AG20443 (cell line): Measurements from ENCODE around the gene IRX4.
"Not testable (repeated sequence)": the region's sequence is repeated elsewhere in the genome, so short reads cannot be mapped to it uniquely, and the experiment has no call there.

Experiments used
- DNase-seq: peaks from one replicate; pipeline ENCODE4 v3.0.0; 2012; ENCODE audit warnings: low spot score, mixed read lengths

Gene IRX4

DNA sequence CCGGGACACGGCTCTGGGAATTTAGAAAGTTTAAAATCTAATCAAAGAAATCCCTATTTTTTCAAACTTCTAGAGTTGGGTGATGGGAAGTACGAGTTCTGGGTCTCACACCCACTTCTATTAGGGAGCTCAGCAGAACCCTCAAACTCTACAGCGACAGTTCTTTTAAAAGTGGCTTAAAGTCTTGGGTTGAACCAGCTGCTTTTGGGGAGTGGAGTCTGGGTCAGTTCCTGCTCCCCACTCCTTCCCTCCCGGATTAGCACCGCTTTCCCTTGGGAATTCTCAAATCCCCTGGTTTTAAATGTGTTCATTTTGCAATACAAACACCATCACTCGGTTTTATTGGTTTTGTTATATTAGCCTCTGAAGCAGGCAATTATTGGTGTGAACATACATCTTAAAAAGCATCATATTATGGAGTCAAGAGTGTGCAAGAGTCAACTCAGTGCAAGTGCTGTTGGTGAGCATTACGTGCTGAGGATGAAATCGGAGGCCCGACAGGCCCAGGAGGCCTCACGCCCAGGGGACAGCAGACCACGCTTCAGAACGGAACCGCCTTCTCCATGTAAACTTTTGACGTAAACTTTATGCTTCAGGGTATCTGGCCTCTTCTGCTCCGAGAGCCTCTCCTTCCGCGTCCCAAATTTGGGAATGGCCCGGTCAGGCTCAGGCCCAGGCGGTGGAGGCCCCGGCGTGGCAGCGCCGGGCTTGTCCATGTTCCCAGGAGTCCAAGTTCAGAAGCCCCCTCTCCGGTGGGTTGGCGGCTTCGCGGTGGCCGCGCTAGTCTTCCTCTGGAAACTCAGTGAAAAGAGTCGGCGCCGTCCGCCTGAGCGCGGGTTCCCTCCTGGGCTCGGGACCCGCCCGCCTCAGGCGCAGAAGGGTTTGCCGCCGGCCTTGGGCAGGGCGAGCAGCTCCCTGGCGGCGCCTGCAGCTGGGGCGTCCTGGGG, 5.3 kb downstream of the IRX4 start:
- DNase-seq: no peak

DNA sequence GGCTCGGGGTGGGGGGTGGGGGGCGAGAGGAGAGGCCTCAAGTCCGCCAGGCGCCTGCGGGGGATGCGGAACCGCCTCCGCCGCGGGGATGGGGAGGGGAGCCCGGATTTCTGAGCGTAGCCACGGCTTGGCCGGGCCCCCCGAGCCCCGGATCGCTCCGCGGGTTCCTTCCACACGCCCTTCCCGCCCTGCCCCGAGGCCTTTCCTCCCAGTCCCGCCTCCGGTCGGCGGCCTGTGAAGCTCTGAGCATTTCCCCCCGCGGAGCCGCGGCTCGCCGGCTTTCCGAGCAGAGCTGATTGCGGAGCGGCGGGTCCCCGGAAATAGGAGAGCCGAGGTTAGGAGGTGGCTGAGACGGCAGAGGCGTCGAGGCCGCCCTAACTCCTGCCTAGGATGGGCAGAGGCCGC, 6.1 kb downstream of the IRX4 start:
- DNase-seq: no peak

DNA sequence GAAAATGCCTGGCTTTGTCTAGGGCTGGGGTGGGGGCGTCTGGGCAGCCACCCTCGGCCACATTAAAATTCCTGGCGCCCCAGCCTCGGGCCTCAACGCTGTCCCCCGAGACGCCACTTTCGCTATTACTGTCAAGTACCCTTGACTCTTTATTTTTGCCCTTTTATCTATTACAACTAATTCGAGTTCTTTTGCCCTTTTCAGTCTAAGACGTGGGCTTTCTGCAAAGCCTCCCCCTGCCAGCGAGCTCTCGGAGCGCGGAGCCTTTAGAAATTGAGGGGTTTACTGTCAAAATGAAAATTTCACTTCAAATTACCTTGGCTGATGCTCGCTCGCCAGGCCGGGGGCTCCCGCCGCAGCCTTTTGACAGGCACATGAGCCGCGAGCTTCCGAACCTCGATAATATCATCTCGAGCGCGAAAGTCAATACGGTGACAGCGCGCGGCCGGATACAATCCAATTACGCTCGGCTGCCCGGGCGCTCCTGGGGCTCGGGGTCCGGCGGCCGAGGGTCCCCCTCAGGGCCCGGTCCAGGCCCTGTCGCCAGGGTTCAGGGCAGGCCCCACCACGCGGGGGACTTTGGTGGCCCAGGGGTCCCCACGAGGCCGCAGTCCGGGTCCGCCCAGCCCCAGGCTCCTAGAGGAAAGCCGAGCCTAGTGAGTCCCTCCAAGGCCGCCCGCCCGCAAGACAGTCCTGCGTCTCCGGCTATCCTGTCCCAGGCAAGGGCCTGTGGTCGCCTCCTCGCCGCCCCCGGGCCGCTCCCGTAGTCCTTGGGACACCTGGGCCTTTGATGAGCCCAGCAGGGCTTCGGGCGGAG, 6.7 kb downstream of the IRX4 start:
- DNase-seq: no peak

DNA sequence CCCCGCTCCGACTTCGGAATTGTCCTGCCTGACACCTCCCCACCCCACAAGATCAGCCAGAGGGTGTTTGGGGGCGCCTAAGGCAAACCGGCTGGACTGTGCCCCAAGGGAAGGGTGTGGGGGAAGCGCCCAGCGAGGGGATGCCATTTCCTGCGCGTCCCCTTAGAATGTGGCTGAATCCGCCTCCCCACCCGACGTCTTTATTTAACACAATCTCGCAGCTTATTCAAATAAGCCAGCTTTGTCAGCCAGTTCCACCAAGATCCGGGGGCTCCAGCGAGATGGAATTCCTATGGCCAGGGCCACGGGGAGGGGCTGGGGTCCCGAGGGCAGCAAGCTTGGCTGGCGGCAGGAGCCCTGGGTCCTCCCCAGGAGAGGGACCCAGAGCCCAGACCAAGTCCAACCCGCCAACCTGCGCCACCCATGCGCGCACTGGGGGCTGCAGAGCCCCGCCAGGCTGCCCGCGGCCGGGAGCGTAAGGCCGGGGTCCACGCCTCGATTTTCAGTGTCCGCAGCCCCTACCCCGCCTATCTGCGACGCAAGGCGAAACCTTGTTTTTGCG, 7.4 kb downstream of the IRX4 start:
- DNase-seq: no peak

DNA sequence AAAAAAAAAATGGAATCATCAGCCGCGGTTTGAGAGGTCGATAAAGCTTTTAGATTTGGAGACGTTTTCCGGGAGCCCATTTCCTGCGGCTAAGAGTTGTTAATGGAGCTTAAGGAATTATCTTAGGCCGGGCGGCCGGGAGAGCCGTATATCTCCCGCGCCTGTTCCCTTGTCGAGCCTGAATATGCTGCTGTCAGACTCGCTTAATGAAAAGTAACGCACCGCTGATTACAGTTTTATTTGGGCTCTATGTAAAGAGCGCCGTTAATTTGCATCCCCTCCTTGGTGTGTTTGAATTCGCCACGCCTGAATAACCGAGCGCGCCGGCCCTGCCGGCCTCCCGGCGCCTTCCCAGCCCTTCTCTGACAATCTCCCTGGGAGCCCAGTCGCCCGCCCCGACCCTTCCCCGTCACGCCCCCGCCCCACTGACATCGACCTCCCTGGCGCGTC, 7.9 kb downstream of the IRX4 start:
- DNase-seq: no peak

DNA sequence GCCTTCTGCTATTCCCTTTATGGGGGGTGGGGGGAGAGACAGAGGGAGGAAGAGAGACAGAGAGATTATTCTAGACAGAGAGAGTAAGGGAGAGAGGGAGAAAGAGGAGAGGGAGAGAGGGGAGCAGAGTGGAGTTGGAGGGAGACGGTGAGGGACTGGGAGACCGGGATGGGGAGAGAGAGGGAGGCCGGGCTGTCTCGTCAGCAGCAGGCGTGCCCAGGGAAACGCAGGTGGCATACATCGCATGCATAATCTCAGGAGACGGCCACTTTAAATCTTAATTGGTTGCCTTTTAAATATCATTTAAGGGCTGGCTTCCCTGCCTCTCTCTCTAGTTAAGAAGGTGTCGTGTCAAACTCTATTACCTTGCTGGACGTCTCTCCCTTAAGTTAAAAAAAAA, 8.4 kb downstream of the IRX4 start:
- no peak for DNase-seq

DNA sequence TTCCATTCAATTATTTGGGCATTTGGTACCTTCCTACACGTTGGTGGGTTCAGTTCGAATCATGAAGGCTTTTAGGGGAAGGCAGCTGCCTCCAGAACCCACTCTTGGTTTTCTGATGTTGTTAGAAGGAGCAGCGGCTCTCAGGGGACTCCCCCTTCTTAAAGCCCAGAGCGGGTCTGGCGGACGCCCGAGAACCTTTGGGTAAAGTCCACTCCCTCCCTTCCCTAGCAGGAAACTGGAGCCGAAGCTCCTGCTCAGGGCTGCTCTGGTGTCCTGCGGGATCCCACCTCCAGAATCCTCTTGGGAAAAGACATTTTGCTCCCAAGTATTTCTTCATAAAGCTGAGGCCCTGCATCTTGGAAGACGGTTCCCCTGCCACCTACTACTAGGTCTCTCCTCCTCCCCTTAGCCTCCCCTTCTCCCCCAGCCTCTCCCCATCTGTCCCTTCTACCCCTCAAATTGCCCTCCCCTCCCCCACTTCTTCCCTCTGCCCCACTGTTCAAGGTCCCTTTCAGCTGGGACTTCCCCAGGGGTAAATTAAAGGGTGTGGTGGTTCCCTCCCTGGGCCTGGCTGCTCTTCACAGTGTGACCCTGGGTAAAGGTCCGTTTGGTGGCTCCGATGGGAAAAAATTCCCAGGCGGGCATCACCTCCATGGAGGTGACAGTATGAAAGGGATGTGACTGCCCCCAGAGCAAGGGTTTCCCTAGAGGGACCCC, 9.3 kb downstream of the IRX4 start:
- DNase-seq: no peak

DNA sequence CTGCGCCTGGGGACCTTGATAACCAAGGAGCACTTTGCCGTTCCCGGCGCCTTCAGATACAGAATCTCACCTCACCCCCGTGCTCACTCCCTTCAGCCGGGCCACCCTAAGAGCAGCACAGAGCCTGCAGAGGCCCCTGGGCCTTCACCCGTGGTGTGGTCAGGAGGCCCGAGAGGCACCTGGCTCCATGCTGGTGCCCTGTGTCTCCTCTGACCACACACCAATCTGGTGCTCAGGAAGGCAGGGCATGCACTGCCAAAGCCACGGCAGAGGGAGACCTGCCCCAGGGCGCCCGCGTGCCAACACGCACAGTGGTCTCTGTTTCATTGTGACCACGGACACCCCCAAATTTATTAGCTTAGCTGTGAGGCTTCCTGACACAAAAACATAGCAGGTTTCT, 11.3 kb downstream of the IRX4 start:
- DNase-seq: no peak

DNA sequence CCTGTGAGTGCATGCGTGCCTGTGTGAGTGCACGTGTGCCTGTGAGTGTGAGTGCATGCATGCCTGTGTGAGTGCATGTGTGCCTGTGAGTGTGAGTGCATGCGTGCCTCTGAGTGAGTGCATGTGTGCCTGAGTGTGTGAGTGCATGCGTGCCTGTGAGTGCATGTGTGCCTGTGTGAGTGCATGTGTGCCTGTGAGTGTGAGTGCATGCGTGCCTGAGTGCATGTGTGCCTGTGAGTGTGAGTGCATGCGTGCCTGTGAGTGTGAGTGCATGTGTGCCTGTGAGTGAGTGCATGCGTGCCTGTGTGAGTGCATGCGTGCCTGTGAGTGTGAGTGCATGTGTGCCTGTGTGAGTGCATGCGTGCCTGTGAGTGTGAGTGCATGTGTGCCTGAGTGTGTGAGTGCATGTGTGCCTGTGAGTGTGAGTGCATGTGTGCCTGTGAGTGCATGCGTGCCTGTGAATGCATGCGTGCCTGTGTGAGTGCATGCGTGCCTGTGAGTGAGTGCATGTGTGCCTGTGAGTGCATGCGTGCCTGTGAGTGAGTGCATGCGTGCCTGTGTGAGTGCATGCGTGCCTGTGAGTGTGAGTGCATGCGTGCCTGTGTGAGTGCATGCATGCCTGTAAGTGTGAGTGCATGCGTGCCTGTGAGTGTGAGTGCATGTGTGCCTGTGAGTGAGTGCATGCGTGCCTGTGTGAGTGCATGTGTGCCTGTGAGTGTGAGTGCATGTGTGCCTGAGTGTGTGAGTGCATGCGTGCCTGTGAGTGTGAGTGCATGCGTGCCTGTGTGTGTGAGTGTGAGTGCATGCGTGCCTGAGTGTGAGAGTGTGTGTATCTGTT, 12.1 kb downstream of the IRX4 start:
- not testable (repeated sequence) for DNase-seq

DNA sequence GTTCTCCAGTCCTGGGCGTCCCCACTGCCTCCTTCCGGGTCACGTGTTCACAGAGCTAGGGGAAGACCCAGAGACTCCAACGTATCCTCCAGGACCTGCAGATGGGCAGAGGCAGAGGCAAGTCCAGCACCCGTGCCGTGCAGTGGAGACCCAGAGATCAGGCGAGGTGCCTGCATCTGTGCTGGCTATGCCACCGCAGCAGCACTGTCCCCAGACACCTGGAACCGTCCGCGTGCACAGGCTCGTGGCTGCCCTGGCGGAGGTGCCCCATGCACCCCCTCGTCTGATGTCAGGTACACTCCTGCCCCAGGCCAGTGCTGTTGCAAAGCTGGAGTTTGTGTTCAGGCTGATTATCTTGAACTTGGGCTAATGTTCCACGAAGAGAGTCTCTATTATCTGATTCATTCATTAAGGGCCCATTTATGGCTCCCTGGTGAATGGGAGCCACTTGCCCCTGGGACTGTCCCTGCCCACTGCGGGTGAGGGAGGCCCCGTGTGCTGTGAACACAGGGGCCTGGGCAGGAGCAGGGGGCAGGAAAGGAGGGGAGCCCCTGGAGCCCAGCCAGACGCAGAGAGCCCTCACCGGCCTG, 13.7 kb downstream of the IRX4 start:
- no peak for DNase-seq

DNA sequence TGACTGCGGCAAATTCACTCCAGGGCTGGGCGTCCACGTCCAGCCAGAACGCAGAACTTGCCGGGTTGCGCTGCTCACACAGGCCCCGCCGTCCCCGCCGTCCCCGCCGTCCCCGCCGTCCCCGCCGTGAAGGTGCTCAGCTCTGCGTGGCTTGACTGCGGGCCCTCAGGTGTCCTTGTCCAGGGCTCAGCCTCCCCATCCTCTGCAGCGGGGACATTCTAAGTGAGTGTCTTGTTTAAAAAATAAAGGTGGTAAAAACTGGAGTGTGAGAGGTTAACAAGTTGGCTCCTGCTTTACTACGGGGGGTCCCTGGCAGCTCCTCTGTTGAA, 14.9 kb downstream of the IRX4 start:
- DNase-seq: no peak

DNA sequence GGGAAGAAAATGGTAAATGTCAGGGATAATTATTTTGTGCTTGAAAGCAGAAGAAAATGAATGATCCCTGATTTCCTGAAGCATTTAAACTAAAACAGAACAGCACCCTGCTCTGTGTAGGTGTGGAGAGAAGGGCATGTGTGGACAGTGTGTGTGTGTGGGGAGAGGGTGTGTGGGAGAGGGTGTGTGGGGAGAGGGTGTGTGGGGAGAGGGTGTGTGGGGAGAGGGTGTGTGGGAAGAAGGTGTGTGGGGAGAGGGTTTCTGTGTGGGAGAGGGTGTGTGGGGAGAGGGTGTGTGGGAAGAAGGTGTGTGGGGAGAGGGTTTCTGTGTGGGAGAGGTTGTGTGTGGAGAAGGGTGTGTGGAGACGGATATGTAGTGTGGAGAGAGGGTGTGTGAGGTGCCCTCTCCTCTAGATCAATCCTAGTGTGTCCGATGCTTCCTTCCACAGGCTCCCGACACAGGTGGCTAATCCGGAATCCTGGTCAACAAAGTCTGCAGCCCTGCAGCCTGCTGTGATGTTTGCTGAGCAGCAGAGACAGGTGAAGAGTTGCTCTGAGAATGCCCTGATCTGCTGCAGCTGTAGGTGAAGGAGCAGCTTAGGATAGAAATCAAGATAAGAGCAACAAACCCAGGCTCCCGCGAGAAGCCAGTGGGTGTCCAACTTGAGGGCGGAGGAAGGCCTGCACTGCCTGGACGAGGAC, 15.5 kb downstream of the IRX4 start:
- DNase-seq: no peak

DNA sequence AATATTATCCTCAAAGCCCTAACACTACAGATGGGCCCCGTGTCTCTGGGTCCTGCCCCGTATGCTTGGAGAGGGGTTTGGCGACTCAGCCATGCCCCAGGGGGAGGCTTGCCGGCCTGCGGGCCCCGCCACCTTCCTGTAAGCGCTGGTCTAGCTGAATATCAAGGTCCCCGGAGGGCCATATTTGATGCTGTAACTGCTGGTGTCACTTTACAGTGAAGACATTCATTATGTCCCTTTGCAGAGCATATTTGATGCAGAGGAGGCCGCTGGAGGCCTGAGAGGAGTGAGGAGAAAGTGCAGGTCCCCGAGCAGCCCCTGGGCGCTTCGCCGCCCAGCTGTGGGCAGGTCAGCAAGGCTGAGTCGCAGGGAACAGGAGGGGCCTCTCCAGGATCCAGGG, 16.8 kb downstream of the IRX4 start:
- no peak for DNase-seq

DNA sequence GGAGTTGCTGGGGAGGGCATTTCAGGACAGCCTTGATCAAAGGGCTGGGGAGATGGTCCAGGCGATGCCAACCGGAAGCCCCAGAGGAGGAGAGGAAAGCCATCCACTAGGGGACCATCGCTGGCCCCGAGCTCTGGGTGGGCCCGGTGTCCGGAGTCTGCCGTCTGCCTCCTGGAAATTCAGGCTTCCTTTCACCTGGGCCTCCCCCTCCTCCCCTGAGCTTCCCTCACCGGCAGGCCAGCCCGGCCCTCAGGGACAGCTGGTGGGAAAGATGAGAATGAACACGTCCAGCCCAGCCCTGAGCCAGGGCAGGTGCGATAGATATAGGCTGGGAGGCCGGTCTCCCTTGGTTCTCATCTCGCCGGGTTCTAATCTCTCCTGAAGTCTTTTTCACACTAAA, 17.2 kb downstream of the IRX4 start:
- no peak for DNase-seq

DNA sequence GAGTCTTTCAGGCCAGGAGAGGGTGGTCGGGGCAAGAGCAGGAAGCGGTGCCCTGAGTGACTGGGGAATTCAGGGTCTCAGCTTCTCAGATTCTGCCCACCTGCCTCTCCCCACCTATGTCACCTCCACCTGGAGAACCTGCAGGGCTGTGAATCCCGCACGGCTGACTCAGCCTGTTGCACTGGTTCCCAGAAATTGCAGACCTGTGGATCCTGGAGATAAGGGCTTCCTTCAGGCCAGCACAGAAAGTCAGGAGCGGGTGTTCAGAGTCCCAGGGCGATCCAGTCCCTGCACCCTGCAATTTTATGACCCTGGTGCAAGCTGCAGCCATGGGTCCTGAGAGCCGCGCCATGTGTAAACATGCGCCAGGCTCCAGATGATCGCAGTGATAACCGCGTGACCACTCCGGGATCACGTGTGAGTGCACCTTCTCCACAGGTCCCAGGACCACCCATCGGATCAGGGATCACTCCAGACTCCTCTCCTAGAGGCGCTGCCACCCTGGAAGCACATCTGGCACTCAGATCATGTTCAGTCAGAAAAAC, 17.8 kb downstream of the IRX4 start:
- no peak for DNase-seq

DNA sequence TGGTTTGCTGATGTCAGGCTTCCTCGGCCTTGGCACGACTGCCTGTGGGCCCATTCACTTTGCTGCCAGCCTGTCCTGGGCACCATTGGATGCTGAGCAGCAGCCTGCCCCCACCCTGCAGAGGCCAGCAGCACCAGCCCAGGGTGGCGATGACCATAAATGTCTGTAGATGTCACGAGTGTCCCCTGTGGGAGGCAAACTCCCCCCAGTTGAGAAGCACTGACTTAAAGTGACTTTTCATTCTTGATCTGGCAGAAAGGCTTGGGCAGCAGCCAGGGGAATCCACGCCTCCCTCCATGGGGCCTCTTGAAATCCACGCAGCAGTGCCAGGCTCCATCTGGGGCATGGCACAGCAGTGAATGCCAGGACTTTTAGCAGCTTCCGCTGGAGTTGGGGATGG, 21.8 kb downstream of the IRX4 start:
- no peak for DNase-seq

DNA sequence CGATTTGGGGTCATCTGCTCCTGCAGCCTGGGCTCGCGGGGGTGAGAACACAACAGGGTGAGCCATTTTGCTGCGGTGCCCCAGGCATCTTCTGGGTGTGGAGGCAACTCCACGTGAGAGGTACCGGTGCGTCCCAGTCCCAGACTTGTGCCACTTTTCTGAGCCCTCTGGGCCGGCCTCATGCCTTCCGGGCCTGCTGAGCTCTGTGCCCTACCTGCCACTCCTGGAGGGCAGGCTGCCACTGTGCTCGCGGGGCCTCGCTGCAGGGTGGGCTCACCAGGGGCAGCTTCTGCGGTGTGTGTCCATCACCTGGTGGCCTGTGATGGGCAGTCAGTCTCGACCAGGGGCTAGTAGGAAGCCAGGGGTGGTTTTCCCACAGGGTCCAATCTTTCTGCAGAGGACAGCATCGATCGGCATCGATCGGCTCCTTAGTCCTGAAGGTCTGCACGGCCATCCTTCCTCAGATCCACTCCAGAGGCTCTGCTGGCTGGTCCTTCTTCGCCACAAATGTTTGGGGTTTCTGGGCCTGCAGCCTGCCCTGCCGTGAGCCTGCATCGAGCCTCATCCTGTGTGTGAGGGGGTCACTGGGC, 22.6 kb downstream of the IRX4 start:
- DNase-seq: no peak

DNA sequence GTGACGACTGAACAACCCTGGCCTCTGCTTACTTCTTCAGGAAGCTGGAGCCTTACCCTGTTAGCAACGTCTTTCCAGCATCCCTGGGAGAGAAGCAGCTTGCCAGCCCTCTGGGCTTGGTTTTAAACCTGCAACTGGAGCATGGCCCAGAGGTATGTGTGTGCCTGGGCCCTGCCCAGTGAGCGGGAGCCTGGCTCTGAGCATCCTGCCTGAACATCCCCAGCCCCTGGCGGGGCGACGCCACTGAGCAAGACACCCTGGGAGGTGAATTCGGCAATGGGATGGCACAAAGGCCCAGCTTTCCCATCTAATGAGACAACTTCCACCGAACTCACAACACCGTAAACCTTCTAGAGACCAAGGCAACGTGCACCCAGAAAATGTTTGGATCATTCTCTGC, 23.6 kb downstream of the IRX4 start:
- no peak for DNase-seq

DNA sequence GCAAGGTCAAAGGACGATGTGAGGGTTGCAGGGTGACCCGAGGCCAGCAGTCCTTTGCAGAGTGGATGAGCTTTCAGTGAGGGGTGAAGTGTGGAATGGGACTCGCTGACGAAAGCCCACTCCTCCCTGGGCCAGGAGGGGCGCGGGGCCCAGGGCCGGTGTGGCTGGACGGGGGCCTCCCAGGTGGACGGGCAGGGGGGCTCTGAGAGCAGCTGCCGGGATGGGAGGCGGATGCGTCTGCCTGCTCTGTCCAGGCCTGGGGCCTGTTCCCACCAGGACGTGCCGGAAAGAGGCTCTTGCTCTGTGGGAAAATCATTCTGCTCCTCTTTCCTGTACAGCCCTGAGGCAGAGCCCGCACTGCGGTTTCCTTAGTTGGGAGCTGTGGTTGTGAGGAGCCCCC, 24.3 kb downstream of the IRX4 start:
- no peak for DNase-seq

DNA sequence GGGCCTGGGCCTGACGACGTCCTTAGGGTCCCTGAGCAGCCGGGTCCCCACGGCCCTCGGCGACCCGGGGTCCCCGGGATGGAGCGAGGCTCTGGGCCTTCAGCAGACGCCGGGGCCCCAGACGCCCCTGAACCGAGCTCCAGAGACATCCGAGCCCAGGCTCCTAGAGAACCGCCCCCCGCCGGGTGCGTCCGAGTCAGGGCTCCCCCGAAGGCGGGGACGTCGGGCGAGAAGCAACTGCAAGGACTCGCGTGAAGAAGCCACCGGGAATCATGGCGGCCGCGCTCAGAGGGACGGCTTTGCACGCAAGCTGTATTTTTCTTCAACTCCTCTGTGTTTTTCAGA, 25.5 kb downstream of the IRX4 start:
- no peak for DNase-seq
